ENCODE data around the gene MYO1B.

The MYO1B gene

GRCh38 chr2:191369034-191369433, 123.8 kb downstream of the MYO1B start:
- DNase-seq, result no peak

- DNase-seq, result no peak
These were observed 129.2 kb downstream of the MYO1B start for GRCh38 chr2:191374366-191374765.

GRCh38 chr2:191374939-191375338, 129.7 kb downstream of the MYO1B start:
- no peak for DNase-seq

- peak; percentile 12 for DNase-seq
These were observed 131.9 kb downstream of the MYO1B start for GRCh38 chr2:191376981-191377629.

- no peak for DNase-seq
These were observed 134.2 kb downstream of the MYO1B start for GRCh38 chr2:191379375-191379774.

GRCh38 chr2:191382801-191383200, 137.6 kb downstream of the MYO1B start:
- peak; percentile 56 for DNase-seq

- DNase-seq, result no peak
These were observed 138.3 kb downstream of the MYO1B start for GRCh38 chr2:191383486-191383885.

GRCh38 chr2:191384829-191385228, 139.6 kb downstream of the MYO1B start:
- no peak for DNase-seq

- no peak for DNase-seq
These were observed 140.4 kb downstream of the MYO1B start for GRCh38 chr2:191385416-191386160.

GRCh38 chr2:191386938-191387536, 141.8 kb downstream of the MYO1B start:
- DNase-seq, result no peak

GRCh38 chr2:191389288-191389687, 144.1 kb downstream of the MYO1B start:
- DNase-seq, result no peak

- no peak for DNase-seq
These were observed 146.0 kb downstream of the MYO1B start for GRCh38 chr2:191391171-191391570.

- no peak for DNase-seq
These were observed 148.8 kb downstream of the MYO1B start for GRCh38 chr2:191394043-191394442.

- no peak for DNase-seq
These were observed 151.6 kb downstream of the MYO1B start for GRCh38 chr2:191396794-191397193.

GRCh38 chr2:191399601-191400000, 154.4 kb downstream of the MYO1B start:
- DNase-seq, result no peak

GRCh38 chr2:191401287-191401686, 156.1 kb downstream of the MYO1B start:
- no peak for DNase-seq

GRCh38 chr2:191402966-191403565, 157.9 kb downstream of the MYO1B start:
- no peak for DNase-seq

- no peak for DNase-seq
These were observed 159.4 kb downstream of the MYO1B start for GRCh38 chr2:191404568-191404991.

- DNase-seq, result no peak
These were observed 160.3 kb downstream of the MYO1B start for GRCh38 chr2:191405546-191405945.

- no peak for DNase-seq
These were observed 165.6 kb downstream of the MYO1B start for GRCh38 chr2:191410646-191411436.

GRCh38 chr2:191411472-191411871, 166.3 kb downstream of the MYO1B start:
- DNase-seq, result no peak

GRCh38 chr2:191412353-191412752, 167.1 kb downstream of the MYO1B start:
- no peak for DNase-seq

- no peak for DNase-seq
These were observed 169.9 kb downstream of the MYO1B start for GRCh38 chr2:191415101-191415500.
